ENCODE results near the gene ACP3. TPM values are rescaled to one million over a fixed set of nuclear protein-coding genes. Genes with fewer than 3 reads are reported as not detected.

The ACP3 gene
- polyA plus RNA-seq, 1 donor (not counting 4 experiments of a cell fraction or from before 2014, with no cell fraction given) = 1.3 TPM

GRCh38 chr3:132356568-132356967 is 39.4 kb downstream of the ACP3 start:
- no peaks in the 10 kb centered on the region for H3K27me3 ChIP-seq (ENCODE audit: control insufficient read depth, extremely low read depth, insufficient read depth, low read length)
- no peak overlapping the region for H3K27ac ChIP-seq (ENCODE audit: control insufficient read depth, insufficient read depth, low read length)
- dilution Hi-C loops (cut with MboI; ENCODE audit: extremely low pct_ligation_motif_present, low sequenced_read_pairs) = no loop called here
- no peak for TF ChIP-seq EZH2 (IDR thresholded peaks at IDR 0.05; ENCODE audit: low read length)
- TF ChIP-seq, protein P1, sequence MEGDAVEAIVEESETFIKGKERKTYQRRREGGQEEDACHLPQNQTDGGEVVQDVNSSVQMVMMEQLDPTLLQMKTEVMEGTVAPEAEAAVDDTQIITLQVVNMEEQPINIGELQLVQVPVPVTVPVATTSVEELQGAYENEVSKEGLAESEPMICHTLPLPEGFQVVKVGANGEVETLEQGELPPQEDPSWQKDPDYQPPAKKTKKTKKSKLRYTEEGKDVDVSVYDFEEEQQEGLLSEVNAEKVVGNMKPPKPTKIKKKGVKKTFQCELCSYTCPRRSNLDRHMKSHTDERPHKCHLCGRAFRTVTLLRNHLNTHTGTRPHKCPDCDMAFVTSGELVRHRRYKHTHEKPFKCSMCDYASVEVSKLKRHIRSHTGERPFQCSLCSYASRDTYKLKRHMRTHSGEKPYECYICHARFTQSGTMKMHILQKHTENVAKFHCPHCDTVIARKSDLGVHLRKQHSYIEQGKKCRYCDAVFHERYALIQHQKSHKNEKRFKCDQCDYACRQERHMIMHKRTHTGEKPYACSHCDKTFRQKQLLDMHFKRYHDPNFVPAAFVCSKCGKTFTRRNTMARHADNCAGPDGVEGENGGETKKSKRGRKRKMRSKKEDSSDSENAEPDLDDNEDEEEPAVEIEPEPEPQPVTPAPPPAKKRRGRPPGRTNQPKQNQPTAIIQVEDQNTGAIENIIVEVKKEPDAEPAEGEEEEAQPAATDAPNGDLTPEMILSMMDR (optimal IDR thresholded peaks at IDR 0.05 in 1 of 3, IDR thresholded peaks at IDR 0.05 in 1 of 3, conservative IDR thresholded peaks at IDR 0.05 in 1 of 3; ENCODE audit: extremely low read depth in 1 of 3, insufficient read depth in 2 of 3, low read length in 3 of 3) = no peak
- H4K20me1 ChIP-seq (ENCODE audit: control insufficient read depth, extremely low read depth, insufficient read depth, low read length) = no peaks in the 10 kb centered on the region
- DNase-seq (ENCODE audit: low read depth, low spot score) = no peak
- H3K9me1 ChIP-seq (ENCODE audit: control insufficient read depth, extremely low read depth, insufficient read depth, low read length) = no peaks in the 10 kb centered on the region
- H3K79me2 ChIP-seq (ENCODE audit: control insufficient read depth, insufficient read depth, low read length) = no peaks in the 10 kb centered on the region
- no peak overlapping the region for H3K4me2 ChIP-seq (ENCODE audit: control insufficient read depth, extremely low read depth, insufficient read depth, low read depth, low read length)
- no peak for FAIRE-seq
- H3K4me3 ChIP-seq (ENCODE audit: control insufficient read depth in 2 of 3, extremely low read depth in 1 of 3, insufficient read depth in 2 of 3, low read depth in 1 of 3, low read length in 3 of 3) = no peak overlapping the region
- no peaks in the 10 kb centered on the region for H3K4me1 ChIP-seq (ENCODE audit: control insufficient read depth, extremely low read depth, insufficient read depth, low read length)
- no peaks in the 10 kb centered on the region for H3K36me3 ChIP-seq (ENCODE audit: control insufficient read depth in 2 of 2, extremely low read depth in 1 of 2, insufficient read depth in 2 of 2, low read length in 2 of 2)
- H2AFZ ChIP-seq (ENCODE audit: control insufficient read depth, low read length) = no peak overlapping the region
- no peak overlapping the region for H3K9ac ChIP-seq (ENCODE audit: control insufficient read depth, extremely low read depth, insufficient read depth, low read length)
- H3K9me3 ChIP-seq (ENCODE audit: control insufficient read depth, low read depth, low read length) = no peaks in the 10 kb centered on the region

DNA sequence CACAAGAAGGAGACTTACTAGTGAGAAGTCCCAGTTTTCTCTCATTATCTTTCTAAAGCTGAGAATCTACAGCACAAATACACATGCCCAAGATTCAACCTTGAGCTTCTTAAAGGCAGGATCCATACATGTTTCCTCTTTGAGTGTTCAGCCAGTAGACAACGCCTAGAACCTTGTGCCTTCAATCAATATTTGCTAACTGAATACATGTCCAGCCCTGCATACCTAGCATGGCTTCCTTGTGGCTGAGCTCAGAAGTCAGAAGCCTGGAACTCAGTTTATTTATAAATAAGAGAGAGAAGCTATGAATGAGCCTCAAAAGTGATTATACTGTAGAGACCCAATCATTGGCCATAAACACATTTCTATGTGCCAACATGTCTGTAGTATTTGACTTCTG is 43.5 kb downstream of the ACP3 start:
- no peak for FAIRE-seq
- H3K9ac ChIP-seq (ENCODE audit: control insufficient read depth, extremely low read depth, insufficient read depth, low read length) = no peak overlapping the region
- dilution Hi-C loops (cut with MboI; ENCODE audit: extremely low pct_ligation_motif_present, low sequenced_read_pairs) = no loop called here

More for the DNA sequence above, 43.5 kb downstream of the ACP3 start:
- Histone ChIP-seq H3K4me3 (ENCODE audit: control insufficient read depth in 2 of 3, extremely low read depth in 1 of 3, insufficient read depth in 2 of 3, low read depth in 1 of 3, low read length in 3 of 3) (no peak overlapping the region), H2AFZ (ENCODE audit: control insufficient read depth, low read length) (no peak overlapping the region), H4K20me1 (ENCODE audit: control insufficient read depth, extremely low read depth, insufficient read depth, low read length) (no peaks in the 10 kb centered on the region), H3K27ac (ENCODE audit: control insufficient read depth, insufficient read depth, low read length) (no peak overlapping the region), H3K36me3 (ENCODE audit: control insufficient read depth in 2 of 2, extremely low read depth in 1 of 2, insufficient read depth in 2 of 2, low read length in 2 of 2) (no peaks in the 10 kb centered on the region), H3K9me3 (ENCODE audit: control insufficient read depth, low read depth, low read length) (no peaks in the 10 kb centered on the region), H3K79me2 (ENCODE audit: control insufficient read depth, insufficient read depth, low read length) (no peaks in the 10 kb centered on the region), H3K27me3 (ENCODE audit: control insufficient read depth, extremely low read depth, insufficient read depth, low read length) (no peaks in the 10 kb centered on the region), H3K4me2 (ENCODE audit: control insufficient read depth, extremely low read depth, insufficient read depth, low read depth, low read length) (no peak overlapping the region), H3K9me1 (ENCODE audit: control insufficient read depth, extremely low read depth, insufficient read depth, low read length) (no peaks in the 10 kb centered on the region), H3K4me1 (ENCODE audit: control insufficient read depth, extremely low read depth, insufficient read depth, low read length) (no peaks in the 10 kb centered on the region)
- no peak for DNase-seq (ENCODE audit: low read depth, low spot score)
- TF ChIP-seq, protein P1 (optimal IDR thresholded peaks at IDR 0.05 in 1 of 3, IDR thresholded peaks at IDR 0.05 in 1 of 3, conservative IDR thresholded peaks at IDR 0.05 in 1 of 3; ENCODE audit: extremely low read depth in 1 of 3, insufficient read depth in 2 of 3, low read length in 3 of 3) = no peak
- TF ChIP-seq EZH2 (IDR thresholded peaks at IDR 0.05; ENCODE audit: low read length) = no peak

Data from keratinocyte (primary cell).